Caco-2 (cell line): ENCODE results near the gene ZNF718. TPM values are rescaled to one million over a fixed set of nuclear protein-coding genes. Genes with fewer than 3 reads are reported as not detected.
"Not testable (repeated sequence)": the region's sequence is repeated elsewhere in the genome, so short reads cannot be mapped to it uniquely, and the experiment has no call there.

Experiments used
- BruUV-seq: library from RNA; stranded (reverse); fragments of 400-500 nt; replicated peaks from 2 replicates; lab custom pipeline; 2021; lab: Mats Ljungman, UMichigan
- CTCF ChIA-PET: fragments of 300-600 bp; sonication (Branson Sonifier 250); formaldehyde crosslinking; loops from one replicate; lab custom pipeline; 2022; ENCODE audit warnings: antibody characterized with exemption; lab: Charles Lee
- POLR2A ChIA-PET: fragments of 300-600 bp; sonication (Branson Sonifier 250); formaldehyde crosslinking; loops from one replicate; lab custom pipeline; 2022; ENCODE audit warnings: antibody characterized with exemption; lab: Charles Lee
- DNase-seq, 2 experiments: peaks; one replicate each; pipeline versions ENCODE4 v3.0.0 to v3.0.0-alpha.2; 2020 to 2022
- H3K27me3 ChIP-seq: replicated peaks from 2 replicates; pipeline ENCODE4 v1.6.0; 2011; ENCODE audit warnings: low read length; ENCODE audit not compliant: control insufficient read depth, insufficient read depth
- H3K36me3 ChIP-seq: 2 replicates; pipeline ENCODE4 v1.5.1; 2011; ENCODE audit warnings: low read length; ENCODE audit not compliant: control insufficient read depth, insufficient read depth
- H3K4me1 ChIP-seq: fragments of 250-450 bp; sonication (Bioruptor Pico); 2 replicates; pipeline ENCODE4 v1.5.1; 2020; ENCODE audit warnings: mild to moderate bottlenecking
- H3K4me3 ChIP-seq: 2 replicates; pipeline ENCODE4 v1.5.1; 2011; ENCODE audit warnings: low read depth, mild to moderate bottlenecking, control low read depth, low read length
- H3K9me3 ChIP-seq: fragments of 250-450 bp; sonication (Bioruptor Pico); 2 replicates; pipeline ENCODE4 v1.5.1; 2020; ENCODE audit warnings: mild to moderate bottlenecking, moderate library complexity
- H3K27ac Mint-ChIP-seq: one replicate; pipeline ENCODE4 v1.8.0; 2022; ENCODE audit warnings: mixed read lengths; ENCODE audit not compliant: unreplicated experiment
- H3K27me3 Mint-ChIP-seq: one replicate; pipeline ENCODE4 v1.8.0; 2022; ENCODE audit warnings: mixed read lengths; ENCODE audit not compliant: insufficient read depth, unreplicated experiment
- H3K36me3 Mint-ChIP-seq: one replicate; pipeline ENCODE4 v1.8.0; 2022; ENCODE audit warnings: mild to moderate bottlenecking, mixed read lengths; ENCODE audit not compliant: insufficient read depth, unreplicated experiment
- H3K4me1 Mint-ChIP-seq: one replicate; pipeline ENCODE4 v1.8.0; 2022; ENCODE audit warnings: low read depth, mixed read lengths; ENCODE audit not compliant: unreplicated experiment
- H3K4me3 Mint-ChIP-seq: one replicate; pipeline ENCODE4 v1.8.0; 2022; ENCODE audit warnings: mild to moderate bottlenecking, moderate library complexity, mixed read lengths; ENCODE audit not compliant: unreplicated experiment
- H3K9me3 Mint-ChIP-seq: one replicate; pipeline ENCODE4 v1.8.0; 2022; ENCODE audit warnings: mixed read lengths; ENCODE audit not compliant: unreplicated experiment
- CTCF ChIP-seq, 2 experiments: fragments of 200-600 bp in 1 of 2; IDR thresholded peaks; 1 replicate in 1 of 2; 2 replicates in 1 of 2; pipeline versions ENCODE4 v1.5.1 to v1.8.0; 2011 to 2022; ENCODE audit warnings: antibody characterized with exemption in 1 of 2, control low read depth in 1 of 2, inconsistent platforms in 1 of 2, low read depth in 1 of 2, low read length in 1 of 2, mild to moderate bottlenecking in 1 of 2, moderate library complexity in 1 of 2; ENCODE audit not compliant: insufficient read depth in 1 of 2, severe bottlenecking in 1 of 2, unreplicated experiment in 1 of 2
- intact Hi-C: fragments of 100-400 bp; cut with micrococcal nuclease; formaldehyde crosslinking; loops from one replicate; pipeline ENCODE4 v1.10.0; 2022; ENCODE audit not compliant: unreplicated experiment
- total RNA-seq: library from RNA; stranded (reverse); gene quantifications from 2 replicates; pipeline ENCODE4 v1.2.3, GENCODE V29; 2022

The ZNF718 gene
- total RNA-seq, 1 experiment from 2014 or later, result 13.2 TPM

GRCh38 chr4:121408-122084 is 2.8 kb upstream of the ZNF718 start:
- intact Hi-C loops, result no loop called here

GRCh38 chr4:123922-124274 is 403 bp upstream of the ZNF718 start:
- H3K4me1 Mint-ChIP-seq, DNase-seq, H3K9me3 Mint-ChIP-seq, H3K4me1 ChIP-seq, H3K36me3 ChIP-seq, H3K27me3 ChIP-seq, BruUV-seq, CTCF ChIA-PET, H3K27me3 Mint-ChIP-seq: not testable (repeated sequence)
- POLR2A ChIA-PET, result interaction anchor here (0.5 to 1.1 kb wide), 2 partner anchors 214 to 341 kb away, joined by 3 to 4 read pairs; no protein-coding TSS in a partner anchor
- peak overlapping the region; percentile 21 for H3K4me3 ChIP-seq
- Mint-ChIP-seq H3K4me3 (peak overlapping the region; percentile 99), H3K27ac (peak overlapping the region; percentile 100), H3K36me3 (peaks cover 47% of the 10 kb centered on the region)
- H3K9me3 ChIP-seq, result peaks cover 25% of the 10 kb centered on the region
- intact Hi-C loops, result loop anchor here (1.0 kb wide), 1 partner anchor 213 kb away; the partner anchor contains the start of gene ZNF141

More at GRCh38 chr4:121408-122084, 2.8 kb upstream of the ZNF718 start:
- Histone ChIP-seq H3K4me3 (no peak overlapping the region), H3K9me3 (peaks cover 15% of the 10 kb centered on the region), H3K36me3 (no peaks in the 10 kb centered on the region; the same call in 1 of the 2 replicates), H3K4me1 (0 out of 2 replicates have a peak, but pooled peaks cover 4% of the 10 kb centered on the region), H3K27me3 (no peaks in the 10 kb centered on the region)
- Mint-ChIP-seq H3K4me1 (no peaks in the 10 kb centered on the region), H3K36me3 (peaks cover 25% of the 10 kb centered on the region), H3K27me3 (no peaks in the 10 kb centered on the region), H3K9me3 (peaks cover 7% of the 10 kb centered on the region), H3K27ac (no peak overlapping the region), H3K4me3 (no peak overlapping the region)
- no peak for TF ChIP-seq CTCF (IDR thresholded peaks at IDR 0.05; ENCODE audit: insufficient read depth in 1 of 2, low read depth in 1 of 2, low read length in 1 of 2, severe bottlenecking in 1 of 2, unreplicated experiment in 1 of 2)
- no peak for DNase-seq
- POLR2A ChIA-PET, result no interaction called here
- BruUV-seq, result no TSS peak
- CTCF ChIA-PET, result no interaction called here

- Histone ChIP-seq H3K4me1 (0 out of 2 replicates have a peak, but pooled peaks cover 4% of the 10 kb centered on the region), H3K27me3 (no peaks in the 10 kb centered on the region), H3K4me3 (peak overlapping the region; percentile 79), H3K9me3 (peaks cover 25% of the 10 kb centered on the region), H3K36me3 (peaks cover 9% of the 10 kb centered on the region)
- DNase-seq, result peak; percentile 44 to 48
- peak overlapping the region; percentile 99 for H3K4me3 Mint-ChIP-seq
- H3K36me3 Mint-ChIP-seq, result peaks cover 61% of the 10 kb centered on the region
- no peaks in the 10 kb centered on the region for H3K4me1 Mint-ChIP-seq
- H3K9me3 Mint-ChIP-seq, result peaks cover 12% of the 10 kb centered on the region
- CTCF ChIA-PET, result no interaction called here
- no peaks in the 10 kb centered on the region for H3K27me3 Mint-ChIP-seq
- no TSS peak for BruUV-seq
- H3K27ac Mint-ChIP-seq, result peak overlapping the region; percentile 100
- intact Hi-C loops, result no loop called here
- no peak for TF ChIP-seq CTCF (IDR thresholded peaks at IDR 0.05; ENCODE audit: insufficient read depth in 1 of 2, low read depth in 1 of 2, low read length in 1 of 2, severe bottlenecking in 1 of 2, unreplicated experiment in 1 of 2)
- POLR2A ChIA-PET, result interaction anchor here (0.6 kb wide), 1 partner anchor 497 kb away, joined by 3 read pairs; no protein-coding TSS in a partner anchor
Observed at GRCh38 chr4:125091-125771, 930 bp downstream of the ZNF718 start.
